CD8-positive, alpha-beta memory T cell (primary cell): ENCODE measurements around the gene TM4SF1. TPM values are rescaled to one million over a fixed set of nuclear protein-coding genes. Genes with fewer than 3 reads are reported as not detected.
A peak's percentile ranks its signal among the peaks of the same experiment; 100 is the strongest.

Experiments
- CTCF ChIA-PET: fragments of 350-600 bp; sonication (Branson Sonifier 250); formaldehyde crosslinking; loops from one replicate; lab custom pipeline; 2021; ENCODE audit warnings: antibody characterized with exemption; lab: Charles Lee
- POLR2A ChIA-PET: fragments of 350-600 bp; sonication (Branson Sonifier 250); formaldehyde crosslinking; loops from one replicate; lab custom pipeline; 2021; ENCODE audit warnings: antibody characterized with exemption; lab: Charles Lee
- DNase-seq, 5 donors: peaks; one replicate each; pipeline versions ENCODE4 v3.0.0 to v3.0.0-alpha.2; 2020 to 2022; ENCODE audit warnings: mixed read lengths in 1 of 5
- H3K27ac ChIP-seq: one replicate; pipeline ENCODE4 v1.7.0; 2013; ENCODE audit warnings: low read depth, mild to moderate bottlenecking, low read length, moderate library complexity
- H3K27me3 ChIP-seq: 2 replicates; pipeline ENCODE4 v1.7.0; 2013; ENCODE audit warnings: low read length, mild to moderate bottlenecking; ENCODE audit not compliant: insufficient read depth, poor library complexity, severe bottlenecking
- H3K36me3 ChIP-seq: 2 replicates; pipeline ENCODE4 v1.7.0; 2013; ENCODE audit warnings: mild to moderate bottlenecking, low read length, moderate library complexity; ENCODE audit not compliant: insufficient read depth
- H3K4me1 ChIP-seq: 2 replicates; pipeline ENCODE4 v1.7.0; 2013; ENCODE audit warnings: mild to moderate bottlenecking, low read length, moderate library complexity; ENCODE audit not compliant: insufficient read depth
- H3K4me3 ChIP-seq: 2 replicates; pipeline ENCODE4 v1.7.0; 2013; ENCODE audit warnings: mild to moderate bottlenecking, low read length
- H3K9me3 ChIP-seq: 2 replicates; pipeline ENCODE4 v1.7.0; 2013; ENCODE audit warnings: mild to moderate bottlenecking, low read length
- H3K27ac Mint-ChIP-seq, 8 donors: one replicate each; pipeline ENCODE4 v1.8.0; 2020 to 2021; ENCODE audit warnings: mixed read lengths in 8 of 8, mild to moderate bottlenecking in 6 of 8, inconsistent platforms in 3 of 8, moderate library complexity in 3 of 8
- H3K27me3 Mint-ChIP-seq, 2 donors: one replicate each; pipeline ENCODE4 v1.8.0; 2020 to 2021; ENCODE audit warnings: mixed read lengths in 2 of 2, mild to moderate bottlenecking in 1 of 2, moderate library complexity in 1 of 2
- H3K36me3 Mint-ChIP-seq, 3 donors: one replicate each; pipeline ENCODE4 v1.8.0; 2020 to 2021; ENCODE audit warnings: mixed read lengths in 3 of 3, inconsistent platforms in 1 of 3, mild to moderate bottlenecking in 1 of 3
- H3K4me1 Mint-ChIP-seq, 3 donors: one replicate each; pipeline ENCODE4 v1.8.0; 2020 to 2021; ENCODE audit warnings: mixed read lengths in 3 of 3, inconsistent platforms in 1 of 3, mild to moderate bottlenecking in 1 of 3
- H3K4me3 Mint-ChIP-seq, 7 donors: one replicate each; pipeline ENCODE4 v1.8.0; 2020 to 2021; ENCODE audit warnings: mixed read lengths in 7 of 7, mild to moderate bottlenecking in 6 of 7, moderate library complexity in 4 of 7, inconsistent platforms in 2 of 7
- H3K9me3 Mint-ChIP-seq, 5 donors: one replicate each; pipeline ENCODE4 v1.8.0; 2020 to 2022; ENCODE audit warnings: mixed read lengths in 5 of 5, mild to moderate bottlenecking in 3 of 5, moderate library complexity in 2 of 5, inconsistent platforms in 1 of 5
- polyA plus RNA-seq: library from polyadenylated mRNA; unstranded; fragments of 300-500 nt; fragmentation: Illumina TruSeq; gene quantifications from one replicate; pipeline ENCODE4 v1.2.3, GENCODE V29; 2021
- total RNA-seq, 2 experiments: library from RNA; stranded (reverse); gene quantifications; one replicate each; pipeline ENCODE4 v1.2.3, GENCODE V29; 2021

Gene TM4SF1
- total RNA-seq (under 1 TPM; 0.18 to 0.27 TPM), polyA plus RNA-seq (not detected)

GRCh38 chr3:149377408-149378364 lies at the start of gene TM4SF1:
TM4SF1 (minus strand) TSS chr3:149377649; CDS start chr3:149377547, 102 bp downstream.
- Mint-ChIP-seq H3K27me3 (peaks cover 4 to 27% of the 10 kb centered on the region in 2 donors), H3K36me3 (no peaks in the 10 kb centered on the region), H3K27ac (no peak within 1 kb of the TSS), H3K9me3 (peaks cover 0 to 1% (median 0%) of the 10 kb centered on the region in 5 donors), H3K4me1 (peaks cover 0 to 1% (median 0%) of the 10 kb centered on the region in 3 donors), H3K4me3 (peak within 1 kb of the TSS in 1 of 7 donors; percentile 4)
- H3K4me1 ChIP-seq, result no peaks in the 10 kb centered on the region
- no peaks in the 10 kb centered on the region for H3K36me3 ChIP-seq
- H3K27me3 ChIP-seq, result no peaks in the 10 kb centered on the region
- H3K9me3 ChIP-seq, result no peaks in the 10 kb centered on the region
- ChIA-PET CTCF (no interaction called here), POLR2A (no interaction called here)
- H3K27ac ChIP-seq, result no peak within 1 kb of the TSS
- no peak for DNase-seq
- no peak within 1 kb of the TSS for H3K4me3 ChIP-seq

- CTCF ChIA-PET, result no interaction called here
Observed at GRCh38 chr3:149426325-149426724, 48.9 kb upstream of the TM4SF1 start.

GRCh38 chr3:149424918-149425317 lies 47.5 kb upstream of the TM4SF1 start:
- no peak overlapping the region for H3K4me3 ChIP-seq
- no peak overlapping the region for H3K4me3 Mint-ChIP-seq
- H3K27ac ChIP-seq, result no peak overlapping the region
- no peak overlapping the region for H3K27ac Mint-ChIP-seq
- H3K36me3 ChIP-seq, result no peaks in the 10 kb centered on the region
- no peaks in the 10 kb centered on the region for H3K4me1 ChIP-seq
- H3K4me1 Mint-ChIP-seq, result no peaks in the 10 kb centered on the region
- no peaks in the 10 kb centered on the region for H3K36me3 Mint-ChIP-seq
- ChIA-PET CTCF (no interaction called here), POLR2A (no interaction called here)
- no peaks in the 10 kb centered on the region for H3K9me3 Mint-ChIP-seq
- DNase-seq, result no peak
- H3K27me3 ChIP-seq, result no peaks in the 10 kb centered on the region
- no peaks in the 10 kb centered on the region for H3K9me3 ChIP-seq
- peaks cover 6 to 22% of the 10 kb centered on the region in 2 donors for H3K27me3 Mint-ChIP-seq

More at GRCh38 chr3:149426325-149426724, 48.9 kb upstream of the TM4SF1 start:
- Histone ChIP-seq H3K36me3 (no peaks in the 10 kb centered on the region), H3K27ac (no peak overlapping the region), H3K4me1 (no peaks in the 10 kb centered on the region), H3K9me3 (no peaks in the 10 kb centered on the region), H3K4me3 (no peak overlapping the region), H3K27me3 (no peaks in the 10 kb centered on the region)
- no peaks in the 10 kb centered on the region for H3K4me1 Mint-ChIP-seq
- H3K27ac Mint-ChIP-seq, result no peak overlapping the region
- no peaks in the 10 kb centered on the region for H3K36me3 Mint-ChIP-seq
- peaks cover 9 to 21% of the 10 kb centered on the region in 2 donors for H3K27me3 Mint-ChIP-seq
- no peaks in the 10 kb centered on the region for H3K9me3 Mint-ChIP-seq
- POLR2A ChIA-PET, result no interaction called here
- no peak for DNase-seq
- H3K4me3 Mint-ChIP-seq, result no peak overlapping the region

- H3K27me3 Mint-ChIP-seq, result peaks cover 6 to 12% of the 10 kb centered on the region in 2 donors
- Histone ChIP-seq H3K27ac (no peak overlapping the region), H3K9me3 (no peaks in the 10 kb centered on the region), H3K4me1 (no peaks in the 10 kb centered on the region), H3K27me3 (no peaks in the 10 kb centered on the region), H3K36me3 (no peaks in the 10 kb centered on the region), H3K4me3 (no peak overlapping the region)
- H3K4me3 Mint-ChIP-seq, result no peak overlapping the region
- DNase-seq, result no peak
- H3K27ac Mint-ChIP-seq, result no peak overlapping the region
- peaks cover 2 to 6% (median 6%) of the 10 kb centered on the region in 3 donors for H3K4me1 Mint-ChIP-seq
- ChIA-PET CTCF (no interaction called here), POLR2A (no interaction called here)
- no peaks in the 10 kb centered on the region for H3K9me3 Mint-ChIP-seq
- no peaks in the 10 kb centered on the region for H3K36me3 Mint-ChIP-seq
Observed at GRCh38 chr3:149421764-149422163, 44.3 kb upstream of the TM4SF1 start.

GRCh38 chr3:149419816-149420215 lies 42.4 kb upstream of the TM4SF1 start:
- no peak overlapping the region for H3K27ac ChIP-seq
- POLR2A ChIA-PET, result no interaction called here
- no peak overlapping the region for H3K4me3 ChIP-seq
- Mint-ChIP-seq H3K4me1 (peaks cover 2 to 9% (median 9%) of the 10 kb centered on the region in 3 donors), H3K27ac (no peak overlapping the region), H3K27me3 (peaks cover 0 to 9% of the 10 kb centered on the region in 2 donors), H3K36me3 (peaks cover 0 to 2% (median 0%) of the 10 kb centered on the region in 3 donors), H3K9me3 (no peaks in the 10 kb centered on the region), H3K4me3 (no peak overlapping the region)
- no peak for DNase-seq
- H3K4me1 ChIP-seq, result no peaks in the 10 kb centered on the region
- CTCF ChIA-PET, result no interaction called here
- H3K27me3 ChIP-seq, result no peaks in the 10 kb centered on the region
- H3K36me3 ChIP-seq, result no peaks in the 10 kb centered on the region
- no peaks in the 10 kb centered on the region for H3K9me3 ChIP-seq

- CTCF ChIA-PET, result no interaction called here
- DNase-seq, result no peak
- Histone ChIP-seq H3K9me3 (no peaks in the 10 kb centered on the region), H3K4me3 (no peak overlapping the region), H3K27ac (no peak overlapping the region), H3K4me1 (no peaks in the 10 kb centered on the region), H3K36me3 (no peaks in the 10 kb centered on the region), H3K27me3 (no peaks in the 10 kb centered on the region)
- POLR2A ChIA-PET, result no interaction called here
- Mint-ChIP-seq H3K27ac (no peak overlapping the region), H3K36me3 (peaks cover 0 to 2% (median 0%) of the 10 kb centered on the region in 3 donors), H3K9me3 (no peaks in the 10 kb centered on the region), H3K4me3 (no peak overlapping the region), H3K27me3 (peaks cover 0 to 10% of the 10 kb centered on the region in 2 donors), H3K4me1 (peaks cover 2 to 9% (median 9%) of the 10 kb centered on the region in 3 donors)
Observed at GRCh38 chr3:149417727-149418126, 40.3 kb upstream of the TM4SF1 start.

GRCh38 chr3:149417174-149417573 lies 39.7 kb upstream of the TM4SF1 start:
- H3K27ac ChIP-seq, result no peak overlapping the region
- H3K9me3 ChIP-seq, result no peaks in the 10 kb centered on the region
- H3K4me1 Mint-ChIP-seq, result peaks cover 2 to 9% (median 9%) of the 10 kb centered on the region in 3 donors
- POLR2A ChIA-PET, result no interaction called here
- H3K27me3 Mint-ChIP-seq, result peaks cover 0 to 9% of the 10 kb centered on the region in 2 donors
- H3K9me3 Mint-ChIP-seq, result no peaks in the 10 kb centered on the region
- DNase-seq, result no peak
- H3K27me3 ChIP-seq, result no peaks in the 10 kb centered on the region
- H3K36me3 ChIP-seq, result no peaks in the 10 kb centered on the region
- H3K27ac Mint-ChIP-seq, result no peak overlapping the region
- H3K4me3 Mint-ChIP-seq, result no peak overlapping the region
- H3K36me3 Mint-ChIP-seq, result peaks cover 0 to 2% (median 0%) of the 10 kb centered on the region in 3 donors
- no peak overlapping the region for H3K4me3 ChIP-seq
- no peaks in the 10 kb centered on the region for H3K4me1 ChIP-seq
- CTCF ChIA-PET, result no interaction called here

GRCh38 chr3:149415484-149415883 lies 38.0 kb upstream of the TM4SF1 start:
- no peaks in the 10 kb centered on the region for H3K27me3 ChIP-seq

More at GRCh38 chr3:149415484-149415883, 38.0 kb upstream of the TM4SF1 start:
- no peaks in the 10 kb centered on the region for H3K9me3 Mint-ChIP-seq
- ChIA-PET POLR2A (no interaction called here), CTCF (no interaction called here)
- H3K36me3 Mint-ChIP-seq, result peaks cover 0 to 2% (median 0%) of the 10 kb centered on the region in 3 donors
- Histone ChIP-seq H3K4me1 (no peaks in the 10 kb centered on the region), H3K9me3 (no peaks in the 10 kb centered on the region), H3K4me3 (no peak overlapping the region), H3K36me3 (no peaks in the 10 kb centered on the region), H3K27ac (no peak overlapping the region)
- DNase-seq, result no peak
- H3K27me3 Mint-ChIP-seq, result peaks cover 0 to 9% of the 10 kb centered on the region in 2 donors
- no peak overlapping the region for H3K4me3 Mint-ChIP-seq
- no peak overlapping the region for H3K27ac Mint-ChIP-seq
- peaks cover 2 to 9% (median 9%) of the 10 kb centered on the region in 3 donors for H3K4me1 Mint-ChIP-seq
